Activated naive CD4-positive, alpha-beta T cell treated with anti-CD3 and anti-CD28 coated beads, Interleukin-2, amount 50 U/mL, for 16 hours (primary cell): ENCODE measurements around the gene BTG3.

Experiments used
- DNase-seq: peaks from one replicate; pipeline ENCODE4 v3.0.0-alpha.2; 2020

Gene BTG3

GRCh38 chr21:17612565-17613241 lies at the start of gene BTG3:
Gene BTG3 (minus strand): TSS chr21:17612901. CDS start chr21:17609144, 3,757 bp downstream.
- DNase-seq = peak; percentile 84

- DNase-seq = no peak
Observed at GRCh38 chr21:17660862-17661261, 48.2 kb upstream of the BTG3 start.

GRCh38 chr21:17660452-17660851 lies 47.8 kb upstream of the BTG3 start:
- DNase-seq = no peak

GRCh38 chr21:17658931-17659330 lies 46.2 kb upstream of the BTG3 start:
- DNase-seq = no peak

- no peak for DNase-seq
Observed at GRCh38 chr21:17651526-17651925, 38.8 kb upstream of the BTG3 start.

- no peak for DNase-seq
Observed at GRCh38 chr21:17650292-17650691, 37.6 kb upstream of the BTG3 start.

- DNase-seq = no peak
Observed at GRCh38 chr21:17646790-17647189, 34.1 kb upstream of the BTG3 start.

GRCh38 chr21:17644186-17644585 lies 31.5 kb upstream of the BTG3 start:
- DNase-seq = no peak

GRCh38 chr21:17640821-17641220 lies 28.1 kb upstream of the BTG3 start:
- no peak for DNase-seq

- no peak for DNase-seq
Observed at GRCh38 chr21:17636711-17637110, 24.0 kb upstream of the BTG3 start.

GRCh38 chr21:17631195-17631594 lies 18.5 kb upstream of the BTG3 start:
- DNase-seq = no peak

GRCh38 chr21:17622018-17622417 lies 9.3 kb upstream of the BTG3 start:
- DNase-seq = no peak

GRCh38 chr21:17616831-17617230 lies 4.1 kb upstream of the BTG3 start:
- no peak for DNase-seq

- DNase-seq = no peak
Observed at GRCh38 chr21:17613242-17613676, 558 bp upstream of the BTG3 start.

GRCh38 chr21:17612023-17612564 lies 607 bp downstream of the BTG3 start:
- peak; percentile 44 for DNase-seq

GRCh38 chr21:17611414-17612022 lies 1.2 kb downstream of the BTG3 start:
- DNase-seq = peak; percentile 81

GRCh38 chr21:17610911-17611310 lies 1.8 kb downstream of the BTG3 start:
- no peak for DNase-seq

GRCh38 chr21:17609681-17610080 lies 3.0 kb downstream of the BTG3 start:
- DNase-seq = no peak

- DNase-seq = no peak
Observed at GRCh38 chr21:17607684-17608083, 5.0 kb downstream of the BTG3 start.

GRCh38 chr21:17602874-17603273 lies 9.8 kb downstream of the BTG3 start:
- no peak for DNase-seq

- DNase-seq = no peak
Observed at GRCh38 chr21:17598437-17598836, 14.3 kb downstream of the BTG3 start.

GRCh38 chr21:17597680-17598079 lies 15.0 kb downstream of the BTG3 start:
- no peak for DNase-seq

- no peak for DNase-seq
Observed at GRCh38 chr21:17590430-17590829, 22.3 kb downstream of the BTG3 start.

- DNase-seq = no peak
Observed at GRCh38 chr21:17585875-17586450, 26.7 kb downstream of the BTG3 start.
